ENCODE measurements around the gene CALCOCO1.

CALCOCO1 gene

DNA sequence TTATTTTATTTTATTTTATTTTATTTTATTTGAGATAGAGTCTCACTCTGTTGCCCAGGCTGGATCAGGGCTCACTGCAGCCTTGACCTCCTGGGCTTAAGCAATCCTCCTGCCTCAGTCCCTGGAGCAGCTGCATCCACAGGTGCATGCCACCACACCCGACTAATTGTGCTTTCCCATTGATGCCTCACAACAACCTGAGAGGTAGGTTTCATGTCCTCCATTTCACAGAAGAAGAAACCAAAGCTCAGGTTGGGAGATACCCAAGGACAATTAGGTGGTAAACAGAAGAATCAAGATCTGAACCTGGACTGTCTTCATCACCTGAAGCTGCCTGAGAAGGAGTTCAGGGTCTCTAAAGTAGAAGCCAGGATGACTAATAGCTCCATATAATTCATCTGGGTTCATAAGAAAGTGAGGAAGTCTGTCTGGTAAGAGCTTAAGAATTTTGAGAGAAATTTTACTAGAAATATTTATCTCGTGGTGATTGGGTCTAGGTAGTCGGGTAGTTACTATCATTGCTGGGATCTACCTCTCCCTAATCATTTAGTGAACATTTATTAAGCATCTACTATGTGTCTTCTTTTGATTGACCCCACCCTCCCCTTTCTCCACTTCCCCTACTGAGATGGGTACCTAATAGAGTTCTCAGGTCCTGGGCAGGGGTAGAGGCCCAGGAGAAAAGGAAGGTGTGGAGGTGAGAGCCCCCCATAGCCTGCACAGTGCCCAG is 28.1 kb downstream of the CALCOCO1 start:
- CTCF ChIA-PET = interaction anchor here (0.8 to 19.1 kb wide), 10 partner anchors 9 to 155 kb away, joined by 3 to 434 read pairs (median 4); partner anchors contain the start of genes ATP5MC2 and CISTR
- peak; percentile 5 for DNase-seq (ENCODE audit: extremely low spot score)
- TF ChIP-seq CTCF (IDR thresholded peaks at IDR 0.05; ENCODE audit: control extremely low read depth, extremely low read depth, low read depth, missing control alignments) = no peak
- POLR2A ChIA-PET = no interaction called here

DNA sequence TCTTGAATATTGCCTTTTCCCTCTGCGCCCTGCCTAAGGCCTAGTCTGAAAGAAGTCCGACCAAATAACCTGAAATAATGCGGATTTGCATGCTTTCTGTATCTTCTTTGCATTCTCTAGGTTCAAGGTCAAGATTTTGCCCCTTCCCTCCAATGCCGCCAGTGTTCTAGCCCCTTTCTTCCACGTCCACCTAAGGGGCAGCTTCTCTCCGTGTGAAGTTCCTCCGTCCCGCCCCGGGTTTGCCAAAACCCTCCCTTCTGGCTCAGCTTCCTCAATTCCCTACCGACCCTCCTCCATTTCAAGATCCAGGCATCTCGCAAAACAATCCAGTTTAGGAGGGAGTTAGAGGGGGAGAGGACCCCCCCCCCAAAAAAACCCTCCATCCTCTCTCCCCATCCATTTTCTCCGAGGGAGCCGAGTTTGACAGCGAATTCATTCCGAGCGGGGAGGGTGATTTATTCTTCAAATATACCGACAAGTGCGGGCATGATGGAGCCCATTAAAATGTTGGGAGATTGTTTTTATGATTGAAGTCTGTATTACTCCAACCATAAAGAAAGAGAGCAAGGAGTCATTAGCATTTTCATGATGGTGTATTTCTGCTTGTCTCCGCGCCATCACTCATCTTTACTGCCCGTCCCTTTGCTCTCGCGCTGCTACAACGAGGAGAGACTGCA is 30.5 kb downstream of the CALCOCO1 start:
- DNase-seq (ENCODE audit: extremely low spot score) = peak; percentile 10
- POLR2A ChIA-PET = no interaction called here
- CTCF ChIA-PET = interaction anchor here (1.0 to 19.1 kb wide), 5 partner anchors 11 to 154 kb away, joined by 3 to 434 read pairs (median 4); no protein-coding TSS in a partner anchor
- no peak for TF ChIP-seq CTCF (IDR thresholded peaks at IDR 0.05; ENCODE audit: control extremely low read depth, extremely low read depth, low read depth, missing control alignments)

DNA sequence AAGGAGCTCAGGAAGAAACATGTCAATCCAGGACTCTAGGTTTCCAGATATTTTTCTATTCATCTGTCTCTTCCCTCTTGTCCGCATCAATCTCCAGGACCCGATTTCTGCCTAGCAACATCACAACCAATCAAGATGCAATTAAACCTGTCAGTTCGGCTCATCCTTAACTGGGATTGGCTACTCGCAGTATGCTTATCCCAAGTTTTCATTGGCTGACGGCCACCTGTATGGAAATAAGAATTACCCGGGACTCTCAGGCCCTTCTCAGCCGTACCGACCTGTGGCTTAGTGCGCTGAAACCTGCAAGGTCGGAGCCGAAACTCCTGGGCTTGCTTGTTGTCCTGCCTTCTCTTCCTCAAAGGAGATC is 31.0 kb downstream of the CALCOCO1 start:
- CTCF ChIA-PET = interaction anchor here (0.6 to 19.1 kb wide), 4 partner anchors 12 to 153 kb away, joined by 3 to 434 read pairs (median 6); no protein-coding TSS in a partner anchor
- POLR2A ChIA-PET = no interaction called here
- TF ChIP-seq CTCF (IDR thresholded peaks at IDR 0.05; ENCODE audit: control extremely low read depth, extremely low read depth, low read depth, missing control alignments) = no peak
- peak; percentile 77 for DNase-seq (ENCODE audit: extremely low spot score)

DNA sequence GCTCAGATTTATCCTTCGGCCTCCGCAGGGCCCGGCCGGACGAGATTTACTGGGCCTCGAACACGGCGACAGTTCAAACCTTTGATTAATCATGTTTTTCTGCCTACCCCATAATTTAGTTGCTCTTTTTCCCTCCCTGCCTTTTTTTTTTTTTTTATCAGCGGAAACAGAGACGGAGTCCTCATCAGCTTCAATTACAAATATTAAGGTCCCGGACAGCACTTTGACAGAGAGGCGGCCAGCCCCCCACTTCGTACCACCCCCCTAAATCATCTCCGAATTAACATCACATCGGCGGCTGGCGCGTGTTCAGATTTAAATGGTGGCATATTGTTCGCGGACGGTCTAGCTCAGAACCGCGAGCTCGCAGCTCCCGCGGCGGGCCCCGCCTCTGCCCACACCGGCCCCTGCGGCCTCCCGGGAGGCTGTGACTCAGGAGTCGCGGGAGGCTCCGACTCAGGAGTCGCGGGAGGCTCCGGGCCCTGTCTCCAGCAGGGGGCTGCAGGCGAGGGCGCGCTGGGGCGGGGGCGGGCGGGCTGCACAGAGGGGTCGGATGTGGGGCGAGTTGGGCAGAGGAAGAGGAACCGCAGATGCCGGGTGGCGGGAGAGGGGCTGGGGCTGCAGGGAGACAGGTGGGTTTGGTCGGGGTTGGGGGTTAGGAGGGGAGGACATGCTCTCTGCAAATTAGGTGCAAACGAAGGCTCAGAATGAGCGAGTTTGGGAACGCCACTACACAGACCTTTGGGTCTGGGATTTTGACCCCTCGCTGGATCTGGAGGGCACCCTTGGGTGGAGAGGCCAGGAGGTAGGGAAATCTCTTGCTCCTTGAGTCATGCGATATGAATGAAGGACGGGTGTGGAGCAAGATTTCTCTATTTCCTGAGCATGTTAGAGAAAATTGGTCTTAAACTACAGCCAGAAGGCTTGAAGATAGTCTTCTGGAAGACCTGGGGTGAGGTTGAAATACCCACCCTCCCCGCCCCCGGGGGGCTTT is 31.8 kb downstream of the CALCOCO1 start:
- ChIA-PET POLR2A (no interaction called here), CTCF (interaction anchor here (0.6 to 19.1 kb wide), 8 partner anchors 12 to 152 kb away, joined by 3 to 434 read pairs (median 5); partner anchors contain the start of genes ATP5MC2 and CISTR)
- TF ChIP-seq CTCF (IDR thresholded peaks at IDR 0.05; ENCODE audit: control extremely low read depth, extremely low read depth, low read depth, missing control alignments) = no peak
- peak; percentile 38 for DNase-seq (ENCODE audit: extremely low spot score)

- TF ChIP-seq CTCF (IDR thresholded peaks at IDR 0.05; ENCODE audit: control extremely low read depth, extremely low read depth, low read depth, missing control alignments) = no peak
- CTCF ChIA-PET = interaction anchor here (0.9 to 19.1 kb wide), 5 partner anchors 19 to 151 kb away, joined by 4 to 434 read pairs (median 6); partner anchors contain the start of genes ATP5MC2 and CISTR
- DNase-seq (ENCODE audit: extremely low spot score) = no peak
- POLR2A ChIA-PET = no interaction called here
These were observed 32.5 kb downstream of the CALCOCO1 start for GRCh38 chr12:53694756-53695151.

DNA sequence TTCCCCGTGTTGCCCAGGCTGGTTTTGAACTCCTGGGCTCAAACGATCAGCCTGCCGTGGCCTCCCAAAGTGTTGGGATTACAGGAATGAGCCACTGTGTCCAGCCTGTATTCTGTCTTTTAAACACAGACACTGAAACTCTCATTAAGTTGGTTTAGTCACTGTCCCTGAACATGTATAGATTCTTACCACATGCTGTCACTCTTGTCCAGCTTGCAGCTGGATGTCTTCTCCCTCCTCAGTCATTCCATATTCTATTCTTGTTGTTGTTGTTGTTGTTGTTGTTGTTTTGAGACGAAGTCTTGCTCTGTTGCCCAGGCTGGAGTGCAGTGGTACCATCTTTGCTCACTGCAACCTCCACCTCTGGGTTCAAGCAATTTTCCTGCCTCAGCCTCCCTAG is 39.1 kb downstream of the CALCOCO1 start:
- ChIA-PET CTCF (interaction anchor here (4.7 to 19.1 kb wide), 3 partner anchors 11 to 145 kb away, joined by 23 to 434 read pairs (median 65); partner anchors contain the start of gene ATP5MC2), POLR2A (no interaction called here)
- DNase-seq (ENCODE audit: extremely low spot score) = no peak
- no peak for TF ChIP-seq CTCF (IDR thresholded peaks at IDR 0.05; ENCODE audit: control extremely low read depth, extremely low read depth, low read depth, missing control alignments)

All from GM10248 (cell line).